NCI-H2196 (cell line): ENCODE results near the gene ARSB.
"Not testable (repeated sequence)": the region's sequence is repeated elsewhere in the genome, so short reads cannot be mapped to it uniquely, and the experiment has no call there.

Experiments
- DNase-seq: peaks from one replicate; lab custom pipeline; 2025; ENCODE audit not compliant: unreplicated experiment; lab: John Stamatoyannopoulos, UW

Gene ARSB

GRCh38 chr5:78785454-78785853, 199.7 kb downstream of the ARSB start:
- DNase-seq, result no peak

GRCh38 chr5:78783434-78784130, 201.5 kb downstream of the ARSB start:
- DNase-seq, result no peak

- no peak for DNase-seq
These were observed 202.4 kb downstream of the ARSB start for GRCh38 chr5:78782728-78783127.

GRCh38 chr5:78781611-78782286, 203.4 kb downstream of the ARSB start:
- DNase-seq, result no peak

- DNase-seq, result no peak
These were observed 205.1 kb downstream of the ARSB start for GRCh38 chr5:78779771-78780616.

GRCh38 chr5:78779262-78779661, 205.8 kb downstream of the ARSB start:
- no peak for DNase-seq

- DNase-seq, result no peak
These were observed 206.6 kb downstream of the ARSB start for GRCh38 chr5:78778538-78778937.

- DNase-seq, result no peak
These were observed 207.2 kb downstream of the ARSB start for GRCh38 chr5:78777901-78778300.

- DNase-seq, result no peak
These were observed 208.5 kb downstream of the ARSB start for GRCh38 chr5:78776637-78777036.

- no peak for DNase-seq
These were observed 211.5 kb downstream of the ARSB start for GRCh38 chr5:78773655-78774054.

- no peak for DNase-seq
These were observed 213.6 kb downstream of the ARSB start for GRCh38 chr5:78771260-78772205.

GRCh38 chr5:78768781-78769380, 216.2 kb downstream of the ARSB start:
- DNase-seq, result no peak

GRCh38 chr5:78766412-78766762, 218.7 kb downstream of the ARSB start:
- no peak for DNase-seq

GRCh38 chr5:78765756-78766411, 219.2 kb downstream of the ARSB start:
- DNase-seq, result no peak

GRCh38 chr5:78765116-78765515, 220.0 kb downstream of the ARSB start:
- no peak for DNase-seq

GRCh38 chr5:78763659-78764189, 221.4 kb downstream of the ARSB start:
- DNase-seq, result no peak

- DNase-seq, result not testable (repeated sequence)
These were observed 222.4 kb downstream of the ARSB start for GRCh38 chr5:78762743-78763142.

- no peak for DNase-seq
These were observed 223.3 kb downstream of the ARSB start for GRCh38 chr5:78761840-78762239.

GRCh38 chr5:78760770-78761169, 224.3 kb downstream of the ARSB start:
- no peak for DNase-seq

GRCh38 chr5:78760366-78760765, 224.7 kb downstream of the ARSB start:
- no peak for DNase-seq
